NB4 (cell line): ENCODE measurements around the gene TM2D3.

Source experiments
- CTCF ChIP-seq: IDR thresholded peaks from one replicate; pipeline ENCODE4 v1.5.1; 2012; ENCODE audit warnings: low read depth, low read length
- MAX ChIP-seq: IDR thresholded peaks from 2 replicates; pipeline ENCODE4 v1.6.1; 2011; ENCODE audit warnings: low read depth, low read length
- MYC ChIP-seq: IDR thresholded peaks from 2 replicates; pipeline ENCODE4 v1.6.1; 2011; ENCODE audit warnings: low read depth, low read length
- POLR2A ChIP-seq: IDR thresholded peaks from 2 replicates; pipeline ENCODE4 v1.6.1; 2011; ENCODE audit warnings: mild to moderate bottlenecking; ENCODE audit not compliant: insufficient read length; ENCODE audit errors: extremely low read depth

- TF ChIP-seq CTCF (no peak), POLR2A (no peak), MAX (no peak), MYC (no peak)
These were observed 34.1 kb downstream of the TM2D3 start for GRCh38 chr15:101618076-101618475.
